Dermis microvascular lymphatic vessel endothelial cell (primary cell): Measurements from ENCODE around the gene FXYD4. TPM values are rescaled to one million over a fixed set of nuclear protein-coding genes. Genes with fewer than 3 reads are reported as not detected.
"Not testable (repeated sequence)": the region's sequence is repeated elsewhere in the genome, so short reads cannot be mapped to it uniquely, and the experiment has no call there.

Source experiments
- DNase-seq, 2 donors: peaks; one replicate each; pipeline versions ENCODE4 v3.0.0 to v3.0.0-alpha.2; 2010; ENCODE audit warnings: low read depth in 2 of 2
- total RNA-seq: library from RNA; depleted of rRNA; stranded (reverse); fragments of >200 nt; gene quantifications from 2 replicates; pipeline ENCODE4 v1.2.1, GENCODE V29; 2014

The FXYD4 gene
- total RNA-seq, result not detected in 2 replicates

DNA sequence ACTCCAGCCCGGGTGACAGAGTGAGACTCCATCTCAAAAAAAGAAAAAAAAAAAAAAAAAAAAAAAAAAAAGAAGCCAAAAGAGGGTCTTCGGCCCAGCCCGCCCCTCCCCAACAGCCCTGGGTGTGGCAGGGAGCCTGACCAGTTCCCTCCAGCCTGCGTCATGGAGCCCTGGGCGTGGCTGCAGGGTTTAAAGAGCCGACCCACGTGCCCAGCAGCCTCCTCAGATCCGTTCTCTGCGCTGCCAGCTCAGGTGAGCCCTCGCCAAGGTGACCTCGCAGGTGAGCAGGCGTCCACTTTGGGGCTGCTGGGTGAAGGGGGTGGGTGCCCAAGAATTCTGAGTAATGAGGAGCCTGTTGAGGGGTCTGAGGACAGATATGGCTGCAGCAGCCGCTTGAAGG is at the start of gene FXYD4:
Gene FXYD4, plus strand, starts transcription at position 219 of the 400 bp plus-strand sequence. CDS start 2,111 bp downstream, outside the sequence.
- no peak for DNase-seq

DNA sequence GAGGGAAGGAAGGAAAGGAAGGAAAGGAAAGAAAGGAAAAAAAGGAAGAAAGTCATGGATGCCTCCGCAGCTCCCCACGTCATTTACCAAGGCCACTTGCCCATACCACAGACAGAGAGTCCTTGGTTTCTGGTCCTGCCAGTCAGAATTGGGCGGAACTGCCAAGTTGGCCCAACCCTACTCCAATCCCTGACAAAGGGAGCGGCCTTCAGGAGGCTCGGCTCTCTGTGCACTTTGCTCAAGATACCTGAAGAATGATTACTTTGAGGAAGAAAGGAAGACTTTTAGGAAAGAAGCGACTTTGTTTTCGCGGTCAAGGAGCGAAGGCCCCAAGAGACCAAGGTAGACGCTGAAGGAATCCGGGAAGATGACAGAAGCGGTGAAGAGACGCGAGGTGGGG is 49.1 kb upstream of the FXYD4 start:
- DNase-seq, result no peak

GRCh38 chr10:43322769-43323168 is 48.7 kb upstream of the FXYD4 start:
- peak; percentile 29 to 71 for DNase-seq

- DNase-seq, result no peak
Measured at GRCh38 chr10:43323245-43323644, 48.2 kb upstream of the FXYD4 start.

- no peak for DNase-seq
Measured at GRCh38 chr10:43324876-43325275, 46.6 kb upstream of the FXYD4 start.

DNA sequence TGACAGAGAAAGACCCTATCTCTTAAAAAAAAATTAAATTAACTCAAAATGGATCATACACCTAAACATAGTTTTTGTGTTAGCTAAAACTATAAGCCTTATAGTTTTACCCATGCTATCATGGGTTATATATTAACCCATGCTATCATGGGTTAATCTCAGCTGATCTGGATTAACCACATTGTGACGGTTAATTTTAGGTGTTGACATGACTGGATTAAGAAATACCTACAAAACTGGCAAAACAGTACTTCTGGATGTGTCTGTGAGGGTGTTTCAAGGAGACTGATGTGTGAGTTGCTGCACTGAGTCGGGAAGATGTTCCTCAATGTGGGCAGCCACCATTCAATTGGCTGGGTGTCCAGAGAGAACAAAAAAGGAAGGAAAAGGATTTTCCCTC is 44.3 kb upstream of the FXYD4 start:
- no peak for DNase-seq

DNA sequence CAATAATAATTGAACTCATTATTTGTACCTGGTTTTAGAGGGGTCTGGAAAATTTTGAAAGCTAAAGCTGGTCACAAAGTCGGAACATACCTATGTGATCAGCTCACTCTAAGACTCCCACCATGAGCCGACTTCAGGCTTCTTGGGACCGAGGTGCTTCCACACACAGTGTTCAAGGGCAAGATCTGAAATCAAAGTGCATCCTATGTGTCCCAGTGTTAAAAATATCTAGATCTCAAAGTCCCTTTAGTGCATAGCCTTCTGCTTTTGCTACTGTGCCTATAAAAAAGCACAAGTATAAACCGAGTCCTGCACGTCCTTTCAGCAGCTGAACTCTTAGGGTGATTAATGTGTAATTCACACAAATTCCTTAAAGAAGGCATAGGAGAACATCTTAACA is 43.5 kb upstream of the FXYD4 start:
- DNase-seq, result no peak

DNA sequence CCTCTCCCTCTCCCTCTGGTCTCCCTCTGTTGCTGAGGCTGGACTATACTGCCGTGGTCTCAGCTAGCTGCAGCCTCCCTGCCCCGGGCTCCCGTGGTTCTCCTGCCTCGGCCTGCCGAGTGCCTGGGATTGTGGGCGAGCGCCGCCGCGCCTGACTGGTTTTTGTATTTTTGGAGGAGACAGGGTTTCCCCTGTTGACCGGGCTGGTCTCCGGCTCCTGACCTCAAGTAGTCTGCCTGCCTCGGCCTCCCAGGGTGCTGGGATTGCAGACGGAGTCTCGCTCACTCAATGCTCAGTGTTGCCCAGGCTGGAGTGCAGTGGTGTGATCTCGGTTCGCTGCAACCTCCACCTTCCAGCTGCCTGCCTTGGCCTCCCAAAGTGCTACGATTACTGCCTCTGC is 42.6 kb upstream of the FXYD4 start:
- not testable (repeated sequence) for DNase-seq

DNA sequence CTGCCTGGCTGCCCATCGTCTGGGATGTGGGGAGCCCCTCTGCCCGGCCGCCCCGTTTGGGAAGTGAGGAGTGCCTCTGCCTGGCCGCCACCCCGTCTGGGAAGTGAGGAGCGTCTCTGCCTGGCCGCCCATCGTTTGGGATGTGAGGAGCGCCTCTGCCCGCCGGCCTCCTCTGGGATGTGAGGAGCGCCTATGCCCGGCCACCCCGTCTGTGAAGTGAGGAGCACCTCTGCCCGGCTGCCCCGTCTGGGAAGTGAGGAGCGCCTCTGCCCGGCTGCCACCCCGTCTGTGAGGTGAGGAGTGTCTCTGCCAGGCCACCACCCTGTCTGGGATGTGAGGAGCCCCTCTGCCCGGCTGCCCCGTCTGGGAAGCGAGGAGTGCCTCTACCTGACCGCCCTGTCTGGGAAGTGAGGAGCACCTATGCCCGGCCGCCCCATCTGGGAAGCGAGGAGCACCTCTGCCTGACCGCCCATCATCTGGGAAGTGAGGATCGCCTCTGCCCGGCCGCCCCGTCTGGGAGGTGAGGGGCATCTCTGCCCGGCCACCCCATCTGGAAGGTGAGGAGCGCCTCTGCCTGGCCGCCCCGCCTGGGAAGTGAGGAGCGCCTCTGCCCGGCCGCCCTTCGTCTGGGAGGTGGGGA is 42.1 kb upstream of the FXYD4 start:
- DNase-seq, result not testable (repeated sequence)

DNA sequence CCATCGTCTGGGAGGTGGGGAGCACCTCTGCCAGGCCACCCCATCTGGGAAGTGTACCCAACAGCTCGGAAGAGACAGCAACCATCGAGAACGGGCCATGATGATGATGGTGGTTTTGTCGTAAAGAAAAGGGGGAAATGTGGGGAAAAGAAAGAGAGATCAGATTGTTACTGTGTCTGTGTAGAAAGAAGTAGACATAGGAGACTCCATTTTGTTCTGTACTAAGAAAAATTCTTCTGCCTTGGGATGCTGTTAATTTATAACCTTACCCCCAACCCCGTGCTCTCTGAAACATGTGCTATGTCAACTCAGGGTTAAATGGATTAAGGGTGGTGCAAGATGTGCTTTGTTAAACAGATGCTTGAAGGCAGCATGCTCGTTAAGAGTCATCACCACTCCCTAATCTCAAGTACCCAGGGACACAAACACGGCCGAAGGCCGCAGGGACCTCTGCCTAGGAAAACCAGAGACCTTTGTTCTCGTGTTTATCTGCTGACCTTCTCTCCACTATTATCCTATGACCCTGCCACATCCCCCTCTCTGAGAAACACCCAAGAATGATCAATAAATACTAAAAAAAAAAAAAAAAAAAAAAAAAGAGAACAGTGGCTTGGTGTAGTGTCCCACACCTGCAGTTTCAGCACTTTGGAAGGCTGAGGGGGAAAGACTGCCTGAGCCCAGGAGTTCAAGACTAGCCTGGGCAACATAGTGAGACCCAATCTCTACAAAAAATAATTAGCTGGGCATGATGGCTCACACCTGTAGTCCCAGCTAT is 41.2 kb upstream of the FXYD4 start:
- not testable (repeated sequence) for DNase-seq

- not testable (repeated sequence) for DNase-seq
Measured at GRCh38 chr10:43330824-43331127, 40.7 kb upstream of the FXYD4 start.

- no peak for DNase-seq
Measured at GRCh38 chr10:43333653-43334052, 37.8 kb upstream of the FXYD4 start.

- no peak for DNase-seq
Measured at GRCh38 chr10:43336061-43336460, 35.4 kb upstream of the FXYD4 start.

DNA sequence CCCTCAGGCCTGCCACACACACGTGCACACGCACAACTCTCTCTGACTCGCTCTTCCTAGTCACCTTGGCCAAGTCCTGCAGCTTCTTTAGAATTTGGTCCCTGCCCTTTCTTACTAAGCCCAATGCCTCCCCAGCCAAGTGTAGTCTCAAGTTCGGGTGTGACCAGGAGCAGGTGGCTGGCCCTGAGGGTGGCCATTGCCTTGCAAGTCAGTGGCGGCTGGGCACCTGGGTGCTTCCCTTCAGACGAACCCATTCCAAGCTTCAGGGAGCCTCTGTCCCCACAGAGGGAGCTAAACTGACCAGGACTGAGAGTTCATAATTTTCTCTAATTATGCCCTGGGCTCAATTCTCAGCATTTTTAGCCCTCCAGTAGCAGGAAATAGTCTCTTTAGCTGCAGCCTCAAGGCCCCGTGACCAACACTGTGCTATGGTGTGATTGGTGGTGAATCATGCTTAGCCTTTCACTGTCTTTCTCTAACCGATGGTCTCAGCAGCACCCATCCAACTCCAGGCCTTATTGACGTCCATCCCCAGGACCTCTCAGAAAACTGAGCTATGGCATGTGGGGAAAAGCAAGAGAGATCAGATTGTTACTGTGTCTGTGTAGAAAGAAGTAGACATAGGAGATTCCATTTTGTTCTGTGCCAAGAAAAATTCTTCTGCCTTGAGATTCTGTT is 34.7 kb upstream of the FXYD4 start:
- DNase-seq, result no peak

- DNase-seq, result not testable (repeated sequence)
Measured at GRCh38 chr10:43337536-43337935, 33.9 kb upstream of the FXYD4 start.

DNA sequence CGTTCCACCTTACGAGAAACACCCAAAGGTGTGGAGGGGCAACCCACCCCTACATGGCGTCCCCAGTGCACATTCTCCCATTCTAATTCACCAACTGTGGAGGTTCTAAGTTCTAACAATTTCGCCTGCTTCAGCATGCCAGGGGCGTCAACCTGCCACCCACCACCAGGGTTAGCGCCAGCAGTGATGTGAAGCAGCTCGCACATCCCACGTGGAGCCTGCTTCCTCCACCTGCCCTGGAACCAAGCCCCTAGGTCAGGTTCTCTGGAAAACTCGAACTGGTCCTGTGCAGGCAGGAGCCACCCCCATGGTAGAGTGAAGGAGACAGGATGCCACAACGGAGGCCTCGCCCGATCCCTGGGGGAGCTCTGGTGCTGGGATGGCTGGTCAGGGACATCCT is 33.3 kb upstream of the FXYD4 start:
- no peak for DNase-seq

DNA sequence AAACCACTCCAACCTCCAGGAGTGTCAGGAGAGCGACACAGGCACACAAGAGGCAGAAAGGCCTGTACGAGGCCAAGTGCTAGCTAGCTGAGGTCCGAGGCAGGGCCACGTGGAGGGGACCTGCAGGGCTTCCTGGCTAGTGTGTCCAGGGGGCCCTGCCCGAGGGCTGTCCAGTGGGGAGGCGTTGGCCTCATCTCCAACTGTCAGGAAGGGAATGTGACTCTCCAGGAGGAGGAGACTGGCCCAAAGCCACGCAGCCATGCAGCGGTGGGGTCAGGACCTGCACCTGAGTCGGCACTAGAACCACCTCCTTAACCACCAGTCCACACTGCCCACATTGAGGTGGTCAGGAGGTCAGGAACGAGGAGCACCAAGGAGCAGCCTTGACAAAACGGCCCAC is 32.3 kb upstream of the FXYD4 start:
- no peak for DNase-seq

- DNase-seq, result no peak
Measured at GRCh38 chr10:43340101-43340500, 31.3 kb upstream of the FXYD4 start.

DNA sequence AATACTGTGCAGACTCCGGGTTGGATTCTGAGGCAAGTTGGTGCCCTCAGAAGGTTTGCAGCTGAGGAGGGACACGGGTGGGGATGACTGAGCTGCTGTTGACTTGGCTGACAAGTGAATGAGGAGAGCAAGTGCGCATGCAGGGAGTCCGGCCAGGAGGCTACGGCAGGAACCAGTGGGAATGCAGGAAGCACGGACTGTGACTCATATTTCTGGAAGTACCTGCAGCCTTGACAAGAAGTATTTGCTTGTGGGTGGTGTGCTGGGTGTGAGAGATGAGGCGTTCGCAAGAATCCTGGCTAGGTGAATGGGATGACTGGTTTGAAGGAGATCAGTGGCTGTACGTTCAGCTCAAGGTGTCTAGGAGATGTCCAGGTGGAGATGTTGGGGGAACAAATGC is 30.8 kb upstream of the FXYD4 start:
- peak in 1 of 2 donors; percentile 54 for DNase-seq

DNA sequence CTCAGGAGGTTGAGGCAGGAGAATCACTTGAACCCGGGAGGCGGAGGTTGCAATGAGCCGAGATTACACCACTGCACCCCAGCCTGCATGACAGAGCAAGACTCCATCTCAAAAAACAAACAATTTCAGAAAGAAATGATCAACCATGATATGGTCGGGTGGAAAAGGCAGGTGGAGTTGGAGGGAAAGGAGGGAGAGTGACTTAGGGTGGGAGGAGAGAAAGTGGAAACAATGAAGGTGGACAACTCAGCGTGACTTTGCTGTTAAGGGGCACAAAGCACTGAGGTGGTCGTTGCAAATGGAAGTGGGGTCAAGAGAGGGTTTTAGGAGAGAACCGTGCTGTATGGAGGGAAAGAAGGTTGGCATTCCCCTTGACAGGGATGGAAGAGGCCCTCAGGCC is 30.0 kb upstream of the FXYD4 start:
- no peak for DNase-seq

- no peak for DNase-seq
Measured at GRCh38 chr10:43342279-43343125, 28.9 kb upstream of the FXYD4 start.

GRCh38 chr10:43343126-43343525 is 28.3 kb upstream of the FXYD4 start:
- no peak for DNase-seq
